ENCODE measurements around the gene SRSF1.

DNA sequence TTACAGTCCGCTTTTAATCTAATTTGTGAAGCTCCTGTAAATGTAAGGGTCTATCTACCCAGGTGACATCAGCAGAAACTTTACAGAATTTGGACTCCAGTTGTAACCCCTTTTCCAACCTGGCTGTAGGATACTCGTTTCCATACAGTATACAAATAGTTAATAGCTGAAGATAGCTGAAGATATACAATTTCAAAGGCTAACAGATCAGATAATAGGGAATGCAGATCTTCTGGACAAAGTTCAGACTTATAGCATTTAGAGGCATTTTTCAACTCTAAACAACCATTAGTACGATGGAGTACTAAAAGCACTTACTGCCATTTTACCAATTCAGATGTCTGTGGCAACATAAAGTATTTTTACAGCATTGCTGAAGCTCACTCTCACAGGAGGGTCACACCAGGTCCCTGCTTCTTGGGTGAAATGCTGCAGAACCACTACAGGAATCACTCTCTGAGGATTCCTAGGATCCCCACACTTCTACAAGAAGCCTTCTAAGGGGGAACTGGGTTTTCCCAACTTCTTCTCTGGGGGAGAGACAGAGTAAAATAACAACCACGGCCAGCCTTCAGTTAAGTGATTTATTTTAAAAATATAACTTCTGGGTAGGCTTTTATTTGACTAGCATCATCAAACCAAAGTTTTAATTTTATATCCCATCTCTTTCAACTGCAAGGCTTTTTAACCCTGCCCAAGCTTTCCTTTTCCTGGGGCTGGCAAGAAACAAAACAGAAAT lies 21.9 kb downstream of the SRSF1 start:
- TF ChIP-seq, protein P1, sequence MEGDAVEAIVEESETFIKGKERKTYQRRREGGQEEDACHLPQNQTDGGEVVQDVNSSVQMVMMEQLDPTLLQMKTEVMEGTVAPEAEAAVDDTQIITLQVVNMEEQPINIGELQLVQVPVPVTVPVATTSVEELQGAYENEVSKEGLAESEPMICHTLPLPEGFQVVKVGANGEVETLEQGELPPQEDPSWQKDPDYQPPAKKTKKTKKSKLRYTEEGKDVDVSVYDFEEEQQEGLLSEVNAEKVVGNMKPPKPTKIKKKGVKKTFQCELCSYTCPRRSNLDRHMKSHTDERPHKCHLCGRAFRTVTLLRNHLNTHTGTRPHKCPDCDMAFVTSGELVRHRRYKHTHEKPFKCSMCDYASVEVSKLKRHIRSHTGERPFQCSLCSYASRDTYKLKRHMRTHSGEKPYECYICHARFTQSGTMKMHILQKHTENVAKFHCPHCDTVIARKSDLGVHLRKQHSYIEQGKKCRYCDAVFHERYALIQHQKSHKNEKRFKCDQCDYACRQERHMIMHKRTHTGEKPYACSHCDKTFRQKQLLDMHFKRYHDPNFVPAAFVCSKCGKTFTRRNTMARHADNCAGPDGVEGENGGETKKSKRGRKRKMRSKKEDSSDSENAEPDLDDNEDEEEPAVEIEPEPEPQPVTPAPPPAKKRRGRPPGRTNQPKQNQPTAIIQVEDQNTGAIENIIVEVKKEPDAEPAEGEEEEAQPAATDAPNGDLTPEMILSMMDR (IDR thresholded peaks at IDR 0.05; ENCODE audit: poor library complexity): no peak
- TF ChIP-seq EZH2 (IDR thresholded peaks at IDR 0.05; ENCODE audit: borderline replicate concordance) (no peak), EZH2phosphoT487 (IDR thresholded peaks at IDR 0.05; ENCODE audit: low read depth, severe bottlenecking, unreplicated experiment) (no peak)
